Activated effector memory CD4-positive, alpha-beta T cell treated with anti-CD3 and anti-CD28 coated beads, Interleukin-2, amount 50 U/mL, for 16 hours (primary cell): ENCODE results near the gene GOLM1.

ENCODE experiments used
- DNase-seq: peaks from one replicate; pipeline ENCODE4 v3.0.0-alpha.2; 2020

Gene GOLM1

DNA sequence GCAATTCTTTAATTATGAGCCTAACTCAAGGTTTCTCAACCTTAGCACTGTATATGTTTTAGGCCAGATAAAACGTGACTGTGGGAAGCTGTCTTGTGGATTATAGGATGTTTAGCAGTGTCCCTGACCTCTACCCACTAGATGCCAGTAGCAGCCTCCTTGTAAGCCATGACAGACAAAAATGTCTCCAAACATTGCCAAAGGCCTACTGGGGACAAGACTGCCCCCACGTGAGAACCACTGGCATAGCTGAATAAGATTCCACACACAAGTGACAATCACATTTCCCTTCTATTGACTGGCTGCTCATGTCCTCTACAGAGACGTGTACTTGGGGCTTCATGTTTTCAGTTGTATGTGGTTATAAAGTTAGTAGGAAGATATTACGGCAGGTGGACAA lies 55.4 kb downstream of the GOLM1 start:
- DNase-seq = no peak

- DNase-seq = no peak
Observed at GRCh38 chr9:86043586-86043985, 55.8 kb downstream of the GOLM1 start.

GRCh38 chr9:86042199-86042978 lies 57.0 kb downstream of the GOLM1 start:
- no peak for DNase-seq

DNA sequence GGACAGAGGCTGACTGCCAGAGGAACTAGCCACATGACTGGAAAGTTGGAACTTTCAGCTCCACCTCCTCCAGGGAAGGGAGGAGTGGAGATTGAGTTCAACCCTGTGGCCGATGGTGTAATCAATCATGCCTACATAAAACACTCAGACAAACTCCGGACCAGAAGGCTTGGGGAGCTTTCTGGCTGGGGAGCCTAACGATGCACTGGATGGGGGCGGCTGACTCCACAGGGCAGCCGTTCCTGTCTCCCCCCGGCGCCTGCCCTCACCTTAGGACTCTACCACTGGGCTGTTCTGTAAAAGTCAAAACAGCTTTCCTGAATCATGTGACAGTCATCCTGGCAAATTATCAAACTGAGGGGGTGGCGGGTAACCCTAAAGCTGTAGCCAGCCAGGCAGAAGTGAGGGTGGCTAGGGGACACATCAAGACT lies 58.0 kb downstream of the GOLM1 start:
- DNase-seq = no peak

- DNase-seq = no peak
Observed at GRCh38 chr9:86040861-86041155, 58.5 kb downstream of the GOLM1 start.

DNA sequence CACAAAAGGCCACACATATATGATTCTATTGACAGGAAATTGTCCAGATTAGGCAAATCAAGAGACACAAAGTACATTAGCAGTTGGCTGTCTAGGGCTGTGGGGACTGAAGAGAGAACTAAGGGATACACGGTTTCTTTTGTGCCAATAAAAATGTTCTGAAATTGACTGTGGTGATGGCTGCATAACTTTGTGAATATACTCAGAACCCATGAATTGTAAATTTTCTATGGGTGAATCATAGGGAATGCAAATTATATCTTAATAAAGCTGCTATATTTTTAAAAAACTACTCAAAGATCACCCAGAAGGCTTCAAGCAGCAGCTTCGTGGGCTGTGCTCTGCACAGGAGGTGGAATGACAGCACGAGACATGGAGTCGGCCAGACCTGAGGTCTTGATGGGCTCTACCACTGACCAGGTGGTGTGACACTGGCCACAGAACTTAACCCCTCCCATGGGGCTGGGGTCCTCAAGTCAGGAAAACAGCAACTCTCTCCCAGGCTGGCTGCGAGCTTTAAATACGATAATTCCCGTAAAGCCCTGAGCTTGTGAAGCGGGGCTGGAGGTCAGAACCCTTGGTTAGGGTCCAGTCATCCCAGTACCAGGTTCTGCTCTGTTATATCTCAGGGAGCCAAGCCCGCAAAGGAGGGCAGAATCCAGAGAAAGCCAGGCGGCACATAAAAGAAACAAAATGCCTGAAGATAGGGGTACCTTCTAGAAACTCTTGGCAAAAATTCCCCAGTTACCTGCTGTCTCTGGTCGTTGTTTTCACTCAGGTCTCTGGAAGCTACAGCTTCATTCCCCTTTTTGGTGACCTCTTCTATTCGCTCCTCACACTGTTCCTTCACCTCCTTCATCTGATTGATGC lies 59.1 kb downstream of the GOLM1 start:
- DNase-seq = no peak

- no peak for DNase-seq
Observed at GRCh38 chr9:86036555-86036954, 62.8 kb downstream of the GOLM1 start.

GRCh38 chr9:86035827-86036440 lies 63.4 kb downstream of the GOLM1 start:
- DNase-seq = no peak

DNA sequence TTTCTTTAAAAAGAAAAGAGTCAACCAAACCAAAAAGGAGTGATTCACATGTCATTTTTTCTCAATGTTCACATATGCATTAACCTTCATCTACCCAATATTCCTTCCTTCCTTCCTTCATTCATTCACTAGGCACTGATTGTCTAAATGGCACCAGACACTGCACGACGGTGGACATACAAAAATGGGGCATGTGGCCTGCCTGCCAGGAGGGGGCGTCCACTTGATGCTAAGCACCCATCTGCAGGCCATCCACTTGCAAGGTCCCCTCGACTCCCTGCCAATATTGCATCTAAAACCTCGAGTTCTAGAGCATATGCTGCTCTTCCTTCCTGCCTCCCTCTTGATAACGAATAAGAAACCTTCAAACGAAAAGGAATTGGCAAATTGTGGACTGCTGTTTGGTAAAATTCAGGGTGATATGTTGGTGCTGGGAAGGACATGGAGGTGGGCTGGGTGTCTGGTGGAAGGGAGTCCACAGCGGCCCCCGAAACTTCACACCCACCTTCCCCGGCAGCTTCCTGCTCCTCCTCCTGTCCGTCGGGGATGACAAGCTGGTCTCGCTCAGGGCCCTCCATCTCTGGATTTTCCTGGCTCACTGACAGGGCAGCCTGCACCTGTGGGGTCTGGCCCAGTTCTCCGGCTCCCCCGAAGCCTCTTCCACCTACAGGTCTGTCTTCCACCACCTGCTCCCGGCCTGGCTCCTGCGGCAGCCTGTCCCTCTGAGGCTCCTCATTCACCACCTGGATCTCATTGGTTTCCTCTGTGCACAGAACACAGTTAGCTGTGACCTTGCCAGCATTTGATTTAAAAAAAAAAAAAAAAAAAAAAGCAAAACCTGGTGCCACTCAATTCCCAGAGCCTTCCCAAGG lies 64.3 kb downstream of the GOLM1 start:
- no peak for DNase-seq

DNA sequence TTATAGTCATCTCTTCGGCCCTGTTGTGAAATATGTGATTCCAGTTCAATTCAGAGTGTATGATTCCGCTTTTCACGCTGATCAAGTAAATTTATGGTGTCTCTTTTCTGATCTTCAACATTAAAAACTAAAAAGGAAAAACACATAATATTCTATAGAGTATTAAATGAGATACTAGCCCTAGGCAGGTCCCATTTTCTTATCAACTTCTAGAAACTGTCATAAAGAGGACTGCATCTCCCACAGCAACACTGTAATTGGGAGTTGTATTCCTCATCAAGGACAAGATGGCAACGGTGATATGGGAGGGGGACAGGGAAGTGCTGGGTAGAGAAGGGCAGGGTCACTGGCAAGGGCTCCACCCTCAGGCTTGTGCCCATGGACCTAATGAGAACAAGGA lies 71.6 kb downstream of the GOLM1 start:
- DNase-seq = no peak

DNA sequence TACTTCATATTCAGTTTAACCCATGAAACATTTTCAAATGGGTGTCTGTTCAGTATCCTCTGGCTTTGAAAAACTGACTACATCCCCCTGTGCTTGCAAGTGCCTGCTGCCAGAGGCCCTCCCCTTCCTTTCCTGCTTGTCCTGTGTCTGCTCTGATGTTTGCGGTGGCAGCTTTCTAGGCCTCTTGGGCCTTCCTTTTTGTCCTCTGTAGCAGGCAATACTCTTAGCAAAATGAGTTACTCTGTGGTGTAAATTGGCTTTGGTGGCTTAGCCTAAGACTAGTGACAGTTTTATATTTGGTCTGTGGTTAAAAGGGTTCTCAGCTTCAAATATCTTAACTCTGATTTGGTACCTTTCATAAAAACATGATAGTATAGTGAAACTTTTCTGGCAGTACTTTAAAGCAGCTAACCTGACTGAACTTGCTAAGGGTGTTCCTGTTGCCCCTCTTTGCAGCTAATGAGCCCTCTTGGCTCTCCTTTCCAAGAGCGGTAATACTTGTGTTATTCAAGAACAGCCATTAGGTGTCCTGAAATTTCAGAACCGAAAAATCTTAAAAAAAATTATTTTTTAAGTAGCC lies 76.6 kb downstream of the GOLM1 start:
- DNase-seq = no peak

- no peak for DNase-seq
Observed at GRCh38 chr9:86021166-86021565, 78.2 kb downstream of the GOLM1 start.

- no peak for DNase-seq
Observed at GRCh38 chr9:86020731-86021130, 78.6 kb downstream of the GOLM1 start.

DNA sequence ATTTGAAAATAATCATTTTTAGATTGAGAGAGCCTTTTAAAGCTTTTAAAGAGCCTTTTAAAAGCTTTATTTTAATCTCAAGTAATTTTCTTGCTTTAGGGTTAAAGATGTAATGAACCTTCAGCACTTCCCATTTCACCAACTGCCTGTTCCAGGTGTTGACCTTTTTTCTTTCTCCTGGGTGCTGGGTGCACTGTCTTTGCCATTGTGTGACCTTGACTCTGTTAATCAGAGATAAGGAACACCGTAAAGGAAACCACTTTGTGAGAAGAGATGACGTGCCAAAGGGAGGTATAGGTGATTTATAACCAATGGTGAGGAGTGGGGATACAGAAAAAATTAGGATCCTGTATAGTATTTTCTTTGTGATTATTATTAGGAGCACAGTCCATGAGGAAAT lies 90.2 kb downstream of the GOLM1 start:
- DNase-seq = no peak

DNA sequence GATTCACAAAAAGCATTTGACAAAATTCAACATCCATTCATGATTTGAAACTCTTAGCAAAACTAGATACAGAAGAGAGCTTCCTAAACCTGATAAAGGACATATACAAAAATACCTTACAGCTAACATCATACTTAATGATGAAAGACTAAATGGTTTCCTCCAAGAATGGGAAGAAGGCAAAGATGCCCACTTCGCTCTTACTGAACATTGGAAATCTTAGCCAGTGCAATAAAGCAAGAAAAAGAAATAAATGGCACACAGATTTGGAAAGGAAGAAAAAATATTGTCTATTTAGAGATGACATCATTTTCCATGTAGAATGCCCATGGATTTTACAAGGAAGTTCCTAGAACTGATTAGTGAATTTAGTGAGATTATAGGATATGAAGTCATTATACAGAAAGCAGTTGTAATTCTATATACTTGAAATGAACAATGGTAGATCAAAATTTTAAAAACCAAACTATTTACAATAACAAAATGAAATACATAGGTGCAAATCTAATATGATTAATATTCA lies 94.0 kb downstream of the GOLM1 start:
- no peak for DNase-seq

DNA sequence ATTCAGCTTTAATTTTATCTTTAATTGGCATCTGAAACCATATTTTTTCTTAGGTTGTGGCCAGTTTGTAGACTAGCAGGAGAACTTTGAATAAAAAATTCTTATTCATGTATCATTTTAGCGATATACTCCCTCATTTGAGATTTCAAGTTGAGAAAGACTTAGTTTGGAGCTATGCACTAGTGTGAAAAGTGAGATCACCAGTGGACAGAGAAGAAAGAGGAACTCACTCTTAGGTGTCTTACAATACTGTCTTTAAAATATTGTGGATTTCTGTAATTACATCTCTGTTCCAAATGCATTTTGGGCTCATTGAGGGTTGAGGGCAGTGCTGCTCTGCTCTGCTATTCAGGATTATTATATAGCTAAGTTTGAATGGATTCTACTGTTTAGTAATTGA lies 103.8 kb downstream of the GOLM1 start:
- no peak for DNase-seq

DNA sequence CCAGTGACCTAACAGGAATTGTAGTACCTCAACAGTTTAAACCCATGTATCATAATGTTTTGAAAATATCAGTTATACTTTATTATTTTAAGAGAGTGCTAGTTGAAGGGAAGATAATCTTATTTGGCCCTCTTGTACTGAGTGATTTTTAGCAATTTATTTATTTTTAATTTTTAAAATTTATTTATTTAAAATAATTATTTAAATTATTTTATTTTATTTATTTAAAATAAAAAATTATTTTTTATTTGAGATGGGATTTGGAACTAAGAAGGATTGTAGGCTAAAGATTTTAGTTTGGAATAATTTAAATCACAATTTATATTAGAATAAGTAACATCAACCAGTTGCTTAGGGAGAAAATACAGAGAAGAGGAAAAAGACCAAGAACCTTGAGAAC lies 104.3 kb downstream of the GOLM1 start:
- no peak for DNase-seq

GRCh38 chr9:85994191-85994590 lies 105.2 kb downstream of the GOLM1 start:
- no peak for DNase-seq

- no peak for DNase-seq
Observed at GRCh38 chr9:85987236-85987635, 112.1 kb downstream of the GOLM1 start.

DNA sequence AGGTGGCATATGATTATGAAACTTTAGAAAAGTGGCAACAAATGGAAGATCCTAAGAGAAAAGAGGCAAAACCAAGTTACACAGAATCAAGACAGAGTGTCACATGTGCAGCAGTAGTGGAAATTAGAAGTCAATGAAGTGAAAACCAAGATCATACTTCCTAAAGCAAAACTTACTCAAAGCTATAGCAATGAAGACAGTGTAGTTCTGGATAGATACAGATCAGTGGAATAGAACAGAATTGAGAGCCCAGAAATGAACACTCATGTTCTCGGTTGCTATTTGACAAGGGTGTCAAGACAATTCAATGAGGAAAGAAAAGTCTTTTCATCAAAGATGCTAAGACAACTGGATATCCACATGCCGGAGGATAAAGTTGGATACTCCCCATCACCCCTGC lies 114.9 kb downstream of the GOLM1 start:
- DNase-seq = no peak

DNA sequence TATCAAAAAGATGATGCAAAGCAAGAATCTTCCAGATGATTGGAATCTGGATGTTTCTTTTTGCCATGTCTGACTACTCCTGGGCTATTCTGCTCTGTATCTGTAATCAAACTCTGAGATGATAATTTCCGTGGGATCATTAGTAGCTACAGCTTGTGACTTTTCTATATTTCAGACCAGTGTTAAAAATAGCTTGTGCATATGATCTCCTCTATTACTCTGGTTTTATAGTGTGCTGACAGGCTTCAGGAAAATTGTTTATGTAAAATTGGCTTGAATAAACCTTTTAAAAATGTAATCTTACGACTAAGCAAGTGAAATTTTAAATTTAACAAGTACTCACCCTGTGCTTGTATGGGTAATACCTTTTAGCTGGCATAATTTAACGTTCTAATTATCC lies 118.0 kb downstream of the GOLM1 start:
- DNase-seq = no peak

GRCh38 chr9:85978496-85978895 lies 120.9 kb downstream of the GOLM1 start:
- no peak for DNase-seq
